Measurements from ENCODE around the gene ACER2. TPM values are rescaled to one million over a fixed set of nuclear protein-coding genes. Genes with fewer than 3 reads are reported as not detected.

Gene ACER2
- total RNA-seq, 1 experiment from 2014 or later = 9.6 TPM

GRCh38 chr9:19405771-19406170, 3.0 kb upstream of the ACER2 start:
- peaks cover 14% of the 10 kb centered on the region for H3K27me3 Mint-ChIP-seq (ENCODE audit: low read depth)

More at GRCh38 chr9:19405771-19406170, 3.0 kb upstream of the ACER2 start:
- H3K79me1 ChIP-seq (ENCODE audit: insufficient read depth, low read depth, low read length, poor library complexity, severe bottlenecking) = no peaks in the 10 kb centered on the region
- H3K27me3 ChIP-seq (ENCODE audit: insufficient read depth, low read length) = peaks cover 3% of the 10 kb centered on the region; the same call in 1 of the 2 replicates
- no peaks in the 10 kb centered on the region for H4K20me1 ChIP-seq (ENCODE audit: control insufficient read depth, insufficient read depth, insufficient read length)
- H3K79me2 ChIP-seq (ENCODE audit: insufficient read depth, low read length) = no peaks in the 10 kb centered on the region; the same call in 1 of the 2 replicates
- no peak overlapping the region for H3T11ph ChIP-seq (ENCODE audit: low read length)
- no peak overlapping the region for H3K14ac ChIP-seq (ENCODE audit: insufficient read depth, low read length)
- no peak overlapping the region for H4K91ac ChIP-seq (ENCODE audit: insufficient read length, low read depth, low read length)
- WGBS (ENCODE audit: extremely low coverage, insufficient read length, low lambda C conversion rate) = no CpG with 5 or more reads among the region's 1 CpG
- no peak overlapping the region for H3K27ac ChIP-seq (ENCODE audit: insufficient read length, low read depth, low read length)
- H3K56ac ChIP-seq (ENCODE audit: insufficient read length, low read depth, low read length) = no peak overlapping the region
- no peak overlapping the region for H2BK15ac ChIP-seq (ENCODE audit: low read depth, low read length)
- no peak overlapping the region for H3K27ac Mint-ChIP-seq
- no peak overlapping the region for H2BK5ac ChIP-seq (ENCODE audit: insufficient read length, low read length)
- H3K4me3 Mint-ChIP-seq = no peak overlapping the region
- H3K4me2 ChIP-seq (ENCODE audit: insufficient read depth, insufficient read length, low read length) = no peak overlapping the region
- H4K5ac ChIP-seq (ENCODE audit: insufficient read length, low read depth, low read length) = no peak overlapping the region
- TF ChIP-seq CTCF (conservative IDR thresholded peaks at IDR 0.05) = no peak
- no peak overlapping the region for H4K8ac ChIP-seq (replicated peaks; ENCODE audit: insufficient read length, low read depth, low read length)
- no peak overlapping the region for H2BK12ac ChIP-seq (ENCODE audit: insufficient read length, low read depth, low read length)
- H3K36me3 Mint-ChIP-seq (ENCODE audit: insufficient read depth in 1 of 3, low read depth in 3 of 3) = peaks cover 6 to 26% (median 9%) of the 10 kb centered on the region in 3 experiments; a peak in 6 of 7 replicates
- H3K9me3 Mint-ChIP-seq = peaks cover 12 to 20% of the 10 kb centered on the region in 2 experiments
- H3K23me2 ChIP-seq (ENCODE audit: insufficient read length, low read depth, low read length, poor library complexity, severe bottlenecking) = peaks cover 17% of the 10 kb centered on the region
- no peak overlapping the region for H2AK5ac ChIP-seq (ENCODE audit: insufficient read length, low read length)
- H3K9me3 ChIP-seq (ENCODE audit: control insufficient read depth, low read depth, low read length) = no peaks in the 10 kb centered on the region
- no peak overlapping the region for H3K4ac ChIP-seq (ENCODE audit: low read depth, low read length)
- no peak overlapping the region for H2AFZ ChIP-seq (ENCODE audit: low read length)
- no peak overlapping the region for H3K23ac ChIP-seq (ENCODE audit: insufficient read length, low read depth, low read length)
- peaks cover 19 to 22% of the 10 kb centered on the region in 2 experiments for H3K4me1 Mint-ChIP-seq
- 0 out of 2 replicates have a peak, but pooled peaks cover 5% of the 10 kb centered on the region for H3K4me1 ChIP-seq (ENCODE audit: insufficient read depth, low read length)
- no peak overlapping the region for H3K18ac ChIP-seq (ENCODE audit: insufficient read length, low read depth, low read length)
- no peak overlapping the region for H3K9ac ChIP-seq (ENCODE audit: extremely low read depth, insufficient read length, low read length)
- DNase-seq = no peak
- no peak overlapping the region for H2BK20ac ChIP-seq (ENCODE audit: low read depth, low read length, poor library complexity, severe bottlenecking)
- no peak overlapping the region for H2BK120ac ChIP-seq (ENCODE audit: low read depth, low read length, poor library complexity, severe bottlenecking)

Measured in H9 (cell line).